ENCODE results near the gene INSL3.

INSL3 gene

DNA sequence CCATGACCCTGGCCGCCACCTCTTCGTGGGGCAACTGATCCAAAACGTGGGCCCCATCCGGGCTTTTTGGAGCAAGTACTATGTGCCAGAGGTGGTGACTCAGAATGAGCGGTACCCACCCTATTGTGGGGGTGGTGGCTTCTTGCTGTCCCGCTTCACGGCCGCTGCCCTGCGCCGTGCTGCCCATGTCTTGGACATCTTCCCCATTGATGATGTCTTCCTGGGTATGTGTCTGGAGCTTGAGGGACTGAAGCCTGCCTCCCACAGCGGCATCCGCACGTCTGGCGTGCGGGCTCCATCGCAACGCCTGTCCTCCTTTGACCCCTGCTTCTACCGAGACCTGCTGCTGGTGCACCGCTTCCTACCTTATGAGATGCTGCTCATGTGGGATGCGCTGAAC lies 9.6 kb downstream of the INSL3 start:
- H3K4me3 ChIP-seq (ENCODE audit: low read depth, low read length): no peak overlapping the region
- TF ChIP-seq POLR2A (IDR thresholded peaks at IDR 0.05; ENCODE audit: extremely low read depth, insufficient read length): no peak
- TF ChIP-seq MYC (IDR thresholded peaks at IDR 0.05; ENCODE audit: low read depth, low read length): no peak
- TF ChIP-seq, protein P1, sequence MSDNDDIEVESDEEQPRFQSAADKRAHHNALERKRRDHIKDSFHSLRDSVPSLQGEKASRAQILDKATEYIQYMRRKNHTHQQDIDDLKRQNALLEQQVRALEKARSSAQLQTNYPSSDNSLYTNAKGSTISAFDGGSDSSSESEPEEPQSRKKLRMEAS (IDR thresholded peaks at IDR 0.05; ENCODE audit: low read depth, low read length): no peak
- TF ChIP-seq, protein P2, sequence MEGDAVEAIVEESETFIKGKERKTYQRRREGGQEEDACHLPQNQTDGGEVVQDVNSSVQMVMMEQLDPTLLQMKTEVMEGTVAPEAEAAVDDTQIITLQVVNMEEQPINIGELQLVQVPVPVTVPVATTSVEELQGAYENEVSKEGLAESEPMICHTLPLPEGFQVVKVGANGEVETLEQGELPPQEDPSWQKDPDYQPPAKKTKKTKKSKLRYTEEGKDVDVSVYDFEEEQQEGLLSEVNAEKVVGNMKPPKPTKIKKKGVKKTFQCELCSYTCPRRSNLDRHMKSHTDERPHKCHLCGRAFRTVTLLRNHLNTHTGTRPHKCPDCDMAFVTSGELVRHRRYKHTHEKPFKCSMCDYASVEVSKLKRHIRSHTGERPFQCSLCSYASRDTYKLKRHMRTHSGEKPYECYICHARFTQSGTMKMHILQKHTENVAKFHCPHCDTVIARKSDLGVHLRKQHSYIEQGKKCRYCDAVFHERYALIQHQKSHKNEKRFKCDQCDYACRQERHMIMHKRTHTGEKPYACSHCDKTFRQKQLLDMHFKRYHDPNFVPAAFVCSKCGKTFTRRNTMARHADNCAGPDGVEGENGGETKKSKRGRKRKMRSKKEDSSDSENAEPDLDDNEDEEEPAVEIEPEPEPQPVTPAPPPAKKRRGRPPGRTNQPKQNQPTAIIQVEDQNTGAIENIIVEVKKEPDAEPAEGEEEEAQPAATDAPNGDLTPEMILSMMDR (IDR thresholded peaks at IDR 0.05; ENCODE audit: low read depth, low read length): no peak
- no peak for DNase-seq (ENCODE audit: low read depth)

DNA sequence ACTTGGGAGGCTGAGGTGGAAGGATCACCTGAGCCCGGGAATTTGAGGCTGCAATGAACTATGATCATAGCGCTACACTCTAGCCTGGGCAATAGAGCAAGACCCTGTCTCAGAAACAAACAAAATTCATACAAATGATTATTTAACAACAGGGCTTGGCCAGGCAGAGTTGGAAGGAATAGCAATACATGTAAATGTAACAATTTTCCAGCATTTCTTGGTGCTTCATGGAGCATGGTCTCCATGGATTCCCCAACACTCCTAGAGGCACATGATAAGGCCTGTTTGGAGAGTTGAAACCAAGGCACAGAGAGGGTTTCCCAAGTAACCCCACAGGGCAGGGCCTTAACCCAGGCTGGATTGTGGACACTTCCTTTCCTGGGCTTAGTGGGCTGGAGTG lies 10.2 kb downstream of the INSL3 start:
- H3K4me3 ChIP-seq (ENCODE audit: low read depth, low read length): no peak overlapping the region
- TF ChIP-seq, protein P2 (IDR thresholded peaks at IDR 0.05; ENCODE audit: low read depth, low read length): no peak
- TF ChIP-seq, protein P1 (IDR thresholded peaks at IDR 0.05; ENCODE audit: low read depth, low read length): no peak
- TF ChIP-seq POLR2A (IDR thresholded peaks at IDR 0.05; ENCODE audit: extremely low read depth, insufficient read length) (no peak), MYC (IDR thresholded peaks at IDR 0.05; ENCODE audit: low read depth, low read length) (no peak)
- no peak for DNase-seq (ENCODE audit: low read depth)

DNA sequence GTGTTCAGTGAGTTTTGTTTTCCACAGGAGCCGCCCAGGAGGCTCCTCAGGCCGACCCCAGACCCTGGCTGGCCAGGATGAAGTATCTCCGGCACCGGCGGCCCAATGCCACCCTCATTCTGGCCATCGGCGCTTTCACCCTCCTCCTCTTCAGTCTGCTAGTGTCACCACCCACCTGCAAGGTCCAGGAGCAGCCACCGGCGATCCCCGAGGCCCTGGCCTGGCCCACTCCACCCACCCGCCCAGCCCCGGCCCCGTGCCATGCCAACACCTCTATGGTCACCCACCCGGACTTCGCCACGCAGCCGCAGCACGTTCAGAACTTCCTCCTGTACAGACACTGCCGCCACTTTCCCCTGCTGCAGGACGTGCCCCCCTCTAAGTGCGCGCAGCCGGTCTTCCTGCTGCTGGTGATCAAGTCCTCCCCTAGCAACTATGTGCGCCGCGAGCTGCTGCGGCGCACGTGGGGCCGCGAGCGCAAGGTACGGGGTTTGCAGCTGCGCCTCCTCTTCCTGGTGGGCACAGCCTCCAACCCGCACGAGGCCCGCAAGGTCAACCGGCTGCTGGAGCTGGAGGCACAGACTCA lies 13.5 kb downstream of the INSL3 start:
- TF ChIP-seq, protein P1 (IDR thresholded peaks at IDR 0.05; ENCODE audit: low read depth, low read length): no peak
- no peak for TF ChIP-seq POLR2A (IDR thresholded peaks at IDR 0.05; ENCODE audit: extremely low read depth, insufficient read length)
- TF ChIP-seq, protein P2 (IDR thresholded peaks at IDR 0.05; ENCODE audit: low read depth, low read length): no peak
- TF ChIP-seq MYC (IDR thresholded peaks at IDR 0.05; ENCODE audit: low read depth, low read length): no peak
- no peak for DNase-seq (ENCODE audit: low read depth)
- H3K4me3 ChIP-seq (ENCODE audit: low read depth, low read length): no peak overlapping the region

DNA sequence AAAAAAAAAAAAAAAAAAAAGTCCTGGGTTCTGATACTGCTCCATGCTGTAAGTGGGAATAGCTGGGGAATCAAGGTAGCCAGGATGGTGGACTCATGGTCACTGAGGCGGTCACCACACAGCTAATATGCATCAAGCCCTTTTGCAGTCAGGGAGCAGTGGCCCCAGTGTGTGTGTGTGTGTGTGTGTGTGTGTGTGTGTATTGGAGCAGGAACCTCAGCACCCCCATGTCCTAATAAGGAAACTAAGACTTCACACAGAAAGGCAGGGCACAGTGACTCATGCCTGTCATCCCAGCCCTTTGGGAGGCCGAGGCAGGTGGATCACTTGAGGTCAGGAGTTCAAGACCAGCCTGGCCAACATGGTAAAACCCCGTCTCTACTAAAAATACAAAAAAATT lies 14.4 kb downstream of the INSL3 start:
- TF ChIP-seq MYC (IDR thresholded peaks at IDR 0.05; ENCODE audit: low read depth, low read length): no peak
- TF ChIP-seq, protein P2 (IDR thresholded peaks at IDR 0.05; ENCODE audit: low read depth, low read length): no peak
- TF ChIP-seq, protein P1 (IDR thresholded peaks at IDR 0.05; ENCODE audit: low read depth, low read length): no peak
- TF ChIP-seq POLR2A (IDR thresholded peaks at IDR 0.05; ENCODE audit: extremely low read depth, insufficient read length): no peak
- DNase-seq (ENCODE audit: low read depth): peak; percentile 22
- H3K4me3 ChIP-seq (ENCODE audit: low read depth, low read length): no peak overlapping the region

DNA sequence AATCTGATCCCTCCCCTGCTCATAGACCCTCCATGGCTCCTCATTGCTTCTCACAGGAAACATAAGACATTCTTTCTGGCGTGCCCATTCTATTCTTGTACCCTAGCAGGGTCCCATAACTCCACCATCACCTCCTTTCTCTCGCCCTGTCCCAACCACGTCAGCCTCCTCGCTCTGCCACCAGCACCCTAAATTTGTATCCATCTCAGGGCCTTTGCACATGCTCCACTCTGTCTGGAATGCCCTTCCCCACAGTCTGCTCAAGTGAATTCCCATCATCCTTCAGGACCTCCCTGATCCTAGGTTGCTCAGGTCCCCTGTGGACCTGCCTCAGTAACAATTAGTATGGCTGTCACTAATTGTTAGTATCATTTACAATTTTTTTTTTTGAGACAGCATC lies 15.9 kb downstream of the INSL3 start:
- no peak for DNase-seq (ENCODE audit: low read depth)
- TF ChIP-seq, protein P2 (IDR thresholded peaks at IDR 0.05; ENCODE audit: low read depth, low read length): no peak
- TF ChIP-seq, protein P1 (IDR thresholded peaks at IDR 0.05; ENCODE audit: low read depth, low read length): no peak
- TF ChIP-seq POLR2A (IDR thresholded peaks at IDR 0.05; ENCODE audit: extremely low read depth, insufficient read length): no peak
- no peak for TF ChIP-seq MYC (IDR thresholded peaks at IDR 0.05; ENCODE audit: low read depth, low read length)
- no peak overlapping the region for H3K4me3 ChIP-seq (ENCODE audit: low read depth, low read length)
